H1 (cell line): Measurements from ENCODE around the gene STARD3. TPM values are rescaled to one million over a fixed set of nuclear protein-coding genes. Genes with fewer than 3 reads are reported as not detected.

Experiments
- EGR1 ChIP-seq: IDR thresholded peaks from 2 replicates; pipeline ENCODE4 v1.6.1; 2011; ENCODE audit warnings: low read depth, low read length, borderline replicate concordance
- JUN ChIP-seq: IDR thresholded peaks from 2 replicates; pipeline ENCODE4 v1.6.1; 2011; ENCODE audit warnings: low read depth, mild to moderate bottlenecking, improper control_type of control experiment, low read length
- TAF7 ChIP-seq: optimal IDR thresholded peaks from 2 replicates; pipeline ENCODE3; 2011; ENCODE audit warnings: low read depth, mild to moderate bottlenecking, inconsistent platforms, low read length, moderate library complexity, borderline replicate concordance
- polyA plus RNA-seq, 7 experiments: library from polyadenylated mRNA; depleted of rRNA in 3 of 7; stranded (reverse) in 5 of 7; unstranded in 2 of 7; fragments of >200 nt in 5 of 7; fragments of 200-250 nt in 2 of 7; gene quantifications; 1 replicate in 5 of 7; 2 replicates in 1 of 7; 4 replicates in 1 of 7; pipeline versions ENCODE4 v1.2.1 to v1.2.3, GENCODE V29; 2011 to 2013; ENCODE audit warnings: missing spikeins in 2 of 7, mixed read lengths in 2 of 7
- total RNA-seq: library from RNA; stranded (reverse); fragmentation: NEBNext Ultra II Directional; extraction: Animal tissue kit (Norgen Biotek cat#: 25700); gene quantifications from 2 replicates; pipeline ENCODE4 v1.2.1, GENCODE V29; 2021

STARD3 gene
- total and polyA plus RNA-seq, 2 of the 8 experiments (the other 6 are each of a cell fraction or from before 2014, with no cell fraction given), result 47.6 to 80.3 TPM

DNA sequence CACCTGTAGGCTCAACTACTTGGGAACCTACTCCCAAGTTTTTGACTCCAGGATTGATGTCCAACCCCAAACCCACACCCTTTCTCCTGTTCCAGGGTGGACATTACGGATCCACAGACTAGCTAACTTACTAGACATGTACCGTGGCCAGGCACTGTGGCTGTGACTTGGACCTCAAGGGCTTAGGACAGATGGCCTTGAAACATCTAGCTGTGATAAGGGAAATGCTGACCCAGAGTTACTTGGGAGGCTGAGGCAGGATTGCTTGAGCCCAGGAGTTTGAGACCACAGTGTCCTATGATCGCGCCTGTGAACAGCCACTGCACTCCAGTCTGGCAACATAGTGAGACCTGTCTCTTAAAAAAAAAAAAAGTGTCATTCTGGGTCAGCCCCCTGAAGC, 4.2 kb downstream of the STARD3 start (continued):
- no peak for TF ChIP-seq EGR1
- TF ChIP-seq TAF7, result no peak
- no peak for TF ChIP-seq JUN
